BJ (cell line): ENCODE data around the gene DNAAF8. TPM values are rescaled to one million over a fixed set of nuclear protein-coding genes. Genes with fewer than 3 reads are reported as not detected.

Source experiments
- CTCF ChIA-PET: fragments of 350-600 bp; formaldehyde crosslinking; extraction: SDS; loops from one replicate; lab custom pipeline; 2021; ENCODE audit warnings: antibody characterized with exemption, inconsistent platforms; lab: Yijun Ruan, JAX
- POLR2A ChIA-PET: fragments of 300-600 bp; sonication (Branson Sonifier 250); formaldehyde crosslinking; extraction: SDS; loops from one replicate; lab custom pipeline; 2021; ENCODE audit warnings: antibody characterized with exemption; lab: Charles Lee
- DNase-seq: peaks from one replicate; pipeline ENCODE4 v3.0.0-alpha.2; 2011; ENCODE audit warnings: low read depth
- H3K27me3 ChIP-seq: 2 replicates; pipeline ENCODE4 v1.6.0; 2011; ENCODE audit warnings: low read length; ENCODE audit not compliant: control insufficient read depth, insufficient read depth
- H3K36me3 ChIP-seq: 2 replicates; pipeline ENCODE4 v1.5.1; 2011; ENCODE audit warnings: low read length; ENCODE audit not compliant: control insufficient read depth, insufficient read depth
- H3K4me3 ChIP-seq: 2 replicates; pipeline ENCODE4 v1.5.1; 2011; ENCODE audit warnings: low read depth, mild to moderate bottlenecking, control low read depth, low read length
- polyA plus RNA-seq: library from polyadenylated mRNA; depleted of rRNA; stranded (reverse); fragments of >200 nt; gene quantifications from 2 replicates; pipeline ENCODE4 v1.2.3, GENCODE V29; 2011
- TF ChIP-seq, protein P1 (sequence below): IDR thresholded peaks from 2 replicates; pipeline ENCODE4 v1.5.1; 2011; ENCODE audit warnings: low read depth, mild to moderate bottlenecking, control low read depth, inconsistent platforms, low read length, moderate library complexity; ENCODE audit not compliant: insufficient read depth

The DNAAF8 gene
- polyA plus RNA-seq, 1 experiment: 2.2 TPM

DNA sequence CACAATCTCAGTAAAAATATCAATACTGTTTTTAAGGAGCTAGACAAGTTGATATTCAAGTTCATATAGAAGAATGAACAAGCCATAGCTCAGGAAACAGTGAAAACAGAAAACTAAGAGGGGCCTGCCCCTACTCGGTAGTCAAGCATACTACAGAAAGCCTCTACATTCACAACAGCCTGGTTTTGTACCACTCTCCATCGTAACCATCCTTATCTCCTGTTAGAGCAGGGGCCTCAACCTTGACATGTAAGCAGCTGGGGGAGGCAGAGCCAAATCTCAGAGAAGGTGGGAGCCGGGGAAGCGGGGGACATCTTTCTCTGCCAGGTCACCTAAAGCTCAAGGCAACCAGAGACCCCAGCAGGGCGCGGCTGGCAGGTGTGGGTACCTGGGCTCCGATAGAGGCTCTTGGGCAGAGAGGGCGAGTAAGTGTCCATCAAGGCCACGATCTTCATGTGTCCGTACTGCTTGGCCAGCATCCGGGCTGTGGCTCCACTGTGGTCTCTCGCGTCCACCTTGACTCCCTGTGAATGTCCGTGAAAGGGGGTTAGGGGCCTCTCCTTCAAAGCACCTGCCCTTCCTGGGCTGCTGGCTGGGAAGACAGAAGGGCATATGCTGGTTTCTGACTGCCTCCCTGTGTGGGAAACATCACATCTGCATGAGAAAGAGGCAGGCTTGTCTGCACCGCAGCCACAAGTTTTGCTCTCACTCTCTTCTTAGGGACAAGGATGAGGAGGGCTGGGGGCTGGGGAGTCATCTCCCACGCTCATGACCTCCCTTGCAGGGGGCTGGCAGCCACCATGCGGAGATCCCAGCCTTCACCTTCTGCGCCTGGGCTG lies 20.5 kb upstream of the DNAAF8 start:
- Histone ChIP-seq H3K36me3 (peaks cover 14% of the 10 kb centered on the region), H3K27me3 (no peaks in the 10 kb centered on the region), H3K4me3 (no peak overlapping the region)
- ChIA-PET POLR2A (no interaction called here), CTCF (interaction anchor here (1.4 kb wide), 1 partner anchor 10 kb away, joined by 3 read pairs; no protein-coding TSS in a partner anchor)
- TF ChIP-seq, protein P1, sequence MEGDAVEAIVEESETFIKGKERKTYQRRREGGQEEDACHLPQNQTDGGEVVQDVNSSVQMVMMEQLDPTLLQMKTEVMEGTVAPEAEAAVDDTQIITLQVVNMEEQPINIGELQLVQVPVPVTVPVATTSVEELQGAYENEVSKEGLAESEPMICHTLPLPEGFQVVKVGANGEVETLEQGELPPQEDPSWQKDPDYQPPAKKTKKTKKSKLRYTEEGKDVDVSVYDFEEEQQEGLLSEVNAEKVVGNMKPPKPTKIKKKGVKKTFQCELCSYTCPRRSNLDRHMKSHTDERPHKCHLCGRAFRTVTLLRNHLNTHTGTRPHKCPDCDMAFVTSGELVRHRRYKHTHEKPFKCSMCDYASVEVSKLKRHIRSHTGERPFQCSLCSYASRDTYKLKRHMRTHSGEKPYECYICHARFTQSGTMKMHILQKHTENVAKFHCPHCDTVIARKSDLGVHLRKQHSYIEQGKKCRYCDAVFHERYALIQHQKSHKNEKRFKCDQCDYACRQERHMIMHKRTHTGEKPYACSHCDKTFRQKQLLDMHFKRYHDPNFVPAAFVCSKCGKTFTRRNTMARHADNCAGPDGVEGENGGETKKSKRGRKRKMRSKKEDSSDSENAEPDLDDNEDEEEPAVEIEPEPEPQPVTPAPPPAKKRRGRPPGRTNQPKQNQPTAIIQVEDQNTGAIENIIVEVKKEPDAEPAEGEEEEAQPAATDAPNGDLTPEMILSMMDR: no peak
- DNase-seq: no peak

DNA sequence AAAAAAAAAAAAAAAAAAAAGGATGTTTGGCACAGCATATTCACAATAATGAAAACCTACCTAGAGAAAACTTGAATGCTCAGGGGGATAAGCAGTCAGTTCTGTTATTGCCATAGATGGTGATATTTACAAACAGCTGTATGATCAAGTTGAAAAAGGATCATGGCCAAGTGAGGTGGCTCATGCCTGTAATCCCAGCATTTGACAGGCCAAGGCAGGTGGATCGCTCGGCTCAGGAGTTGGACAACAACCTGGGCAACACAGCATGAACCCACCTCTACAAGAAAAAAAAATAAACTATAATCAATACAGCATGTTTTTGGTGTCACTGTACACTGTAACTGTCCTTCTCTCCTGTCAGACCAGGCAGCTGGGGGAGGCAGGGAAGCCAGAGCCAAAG lies 19.3 kb upstream of the DNAAF8 start:
- Histone ChIP-seq H3K4me3 (no peak overlapping the region), H3K27me3 (no peaks in the 10 kb centered on the region), H3K36me3 (peaks cover 13% of the 10 kb centered on the region)
- POLR2A ChIA-PET: no interaction called here
- TF ChIP-seq, protein P1: no peak
- no peak for DNase-seq
- CTCF ChIA-PET: interaction anchor here (1.0 kb wide), 1 partner anchor 16 kb away, joined by 3 read pairs; no protein-coding TSS in a partner anchor

DNA sequence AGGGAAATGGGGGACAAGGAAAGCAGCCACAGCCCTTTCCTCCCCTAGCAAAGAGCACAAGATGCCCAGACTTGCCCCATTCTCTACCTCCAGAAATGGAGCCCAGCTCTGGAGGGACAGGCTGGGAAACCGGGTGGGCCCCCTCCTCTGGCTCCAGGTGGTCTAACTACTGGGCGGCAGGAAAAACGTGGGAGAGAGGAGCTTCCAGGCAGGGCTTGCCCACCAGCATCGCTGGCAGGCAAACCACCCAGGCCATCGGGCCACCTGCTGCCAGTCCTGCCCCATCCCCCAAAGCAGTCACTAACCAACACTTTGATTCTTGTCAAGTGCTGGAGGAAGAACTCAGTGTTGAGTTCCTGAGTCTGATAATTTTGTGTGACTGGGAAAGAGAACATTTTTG lies 15.9 kb upstream of the DNAAF8 start:
- peaks cover 13% of the 10 kb centered on the region for H3K36me3 ChIP-seq
- ChIA-PET CTCF (interaction anchor here (1.3 kb wide), 1 partner anchor 23 kb away, joined by 3 read pairs; no protein-coding TSS in a partner anchor), POLR2A (no interaction called here)
- DNase-seq: no peak
- H3K4me3 ChIP-seq: no peak overlapping the region
- TF ChIP-seq, protein P1: no peak
- H3K27me3 ChIP-seq: no peaks in the 10 kb centered on the region

DNA sequence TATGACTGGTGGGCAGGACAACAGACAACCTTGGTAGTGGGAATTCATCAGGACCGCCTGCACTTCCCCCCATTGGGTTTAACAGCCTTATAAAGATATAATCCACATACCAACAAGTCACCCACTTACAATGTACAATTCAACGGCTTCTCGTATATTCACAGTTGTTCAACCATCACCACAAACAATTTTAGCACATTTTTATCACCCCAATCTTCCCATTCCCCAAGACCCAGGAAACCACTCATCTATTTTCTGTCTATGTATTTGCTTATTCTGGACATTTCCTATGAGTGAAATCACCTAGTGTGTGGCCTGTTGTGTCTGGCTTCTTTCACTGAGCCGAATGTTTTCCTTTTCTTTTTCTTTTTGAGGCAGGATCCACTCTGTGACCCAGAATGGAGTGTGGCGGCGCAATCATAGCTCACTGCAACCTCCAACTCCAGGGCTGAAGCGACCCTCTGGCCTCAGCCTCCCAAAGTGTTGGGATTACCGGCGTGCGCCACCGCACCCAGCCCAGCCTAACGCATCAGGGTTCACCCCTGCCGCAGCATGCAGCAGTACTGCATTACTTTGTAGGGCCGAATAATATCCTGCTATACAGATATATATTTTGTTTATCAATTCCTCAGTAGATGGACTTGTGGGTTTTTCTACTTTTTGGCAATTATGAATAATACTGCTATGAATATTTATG lies 11.1 kb upstream of the DNAAF8 start:
- ChIA-PET POLR2A (no interaction called here), CTCF (interaction anchor here (1.5 kb wide), 1 partner anchor 9 kb away, joined by 3 read pairs; no protein-coding TSS in a partner anchor)
- Histone ChIP-seq H3K27me3 (no peaks in the 10 kb centered on the region), H3K4me3 (no peak overlapping the region), H3K36me3 (peaks cover 18% of the 10 kb centered on the region)
- no peak for DNase-seq
- TF ChIP-seq, protein P1: no peak

DNA sequence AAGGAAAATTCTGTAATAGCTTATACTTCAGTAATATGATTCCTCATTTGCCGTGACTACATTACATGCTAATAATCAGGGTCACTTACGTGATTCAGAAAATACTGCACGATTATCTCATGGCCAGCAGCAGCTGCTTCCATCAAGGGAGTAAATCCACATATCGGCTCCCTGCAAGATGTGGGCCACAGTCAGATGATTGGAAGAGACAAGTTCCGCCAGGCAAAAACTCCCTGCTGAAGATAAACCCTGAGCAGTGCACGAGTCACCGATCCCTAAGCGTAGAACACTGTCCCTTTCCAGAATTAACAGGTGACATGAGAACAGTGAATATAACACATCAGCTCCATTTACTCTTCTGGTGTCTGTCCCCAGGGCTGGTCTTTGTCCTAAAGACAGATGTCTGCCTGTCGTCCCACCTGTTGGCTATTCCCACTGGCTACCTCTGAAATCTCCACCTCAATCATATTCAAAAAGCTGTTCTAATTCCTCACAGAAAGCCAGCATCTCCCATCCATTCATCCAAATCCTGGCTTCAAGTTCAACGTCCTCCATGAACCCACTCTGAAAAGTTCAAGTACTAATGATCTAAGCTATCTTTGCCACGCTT lies 9.6 kb upstream of the DNAAF8 start:
- no peak for DNase-seq
- POLR2A ChIA-PET: no interaction called here
- CTCF ChIA-PET: interaction anchor here (1.2 to 1.5 kb wide), 2 partner anchors 11 to 14 kb away, joined by 3 read pairs; no protein-coding TSS in a partner anchor
- H3K4me3 ChIP-seq: no peak overlapping the region
- H3K27me3 ChIP-seq: no peaks in the 10 kb centered on the region
- H3K36me3 ChIP-seq: peaks cover 19% of the 10 kb centered on the region
- TF ChIP-seq, protein P1: no peak
